HG02571 (cell line): ENCODE measurements around the gene SLC27A5.
"Not testable (repeated sequence)": the region's sequence is repeated elsewhere in the genome, so short reads cannot be mapped to it uniquely, and the experiment has no call there.

ENCODE experiments used
- ATAC-seq: cut with Tn5 transposase; IDR thresholded peaks from one replicate; pipeline ENCODE4 v1.9.1; 2021; ENCODE audit warnings: mild to moderate bottlenecking, moderate library complexity; ENCODE audit not compliant: unreplicated experiment

The SLC27A5 gene

DNA sequence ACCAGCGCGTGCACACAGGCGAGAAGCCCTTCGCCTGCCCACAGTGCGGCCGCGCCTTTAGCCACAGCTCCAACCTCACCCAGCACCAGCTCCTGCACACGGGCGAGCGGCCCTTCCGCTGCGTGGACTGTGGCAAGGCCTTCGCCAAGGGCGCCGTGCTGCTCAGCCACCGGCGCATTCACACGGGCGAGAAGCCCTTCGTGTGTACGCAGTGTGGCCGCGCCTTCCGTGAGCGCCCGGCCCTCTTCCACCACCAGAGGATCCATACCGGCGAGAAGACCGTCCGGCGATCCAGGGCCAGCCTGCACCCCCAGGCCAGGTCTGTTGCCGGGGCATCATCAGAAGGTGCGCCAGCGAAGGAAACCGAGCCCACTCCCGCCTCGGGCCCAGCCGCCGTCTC lies 40.1 kb downstream of the SLC27A5 start:
- no peak for ATAC-seq

DNA sequence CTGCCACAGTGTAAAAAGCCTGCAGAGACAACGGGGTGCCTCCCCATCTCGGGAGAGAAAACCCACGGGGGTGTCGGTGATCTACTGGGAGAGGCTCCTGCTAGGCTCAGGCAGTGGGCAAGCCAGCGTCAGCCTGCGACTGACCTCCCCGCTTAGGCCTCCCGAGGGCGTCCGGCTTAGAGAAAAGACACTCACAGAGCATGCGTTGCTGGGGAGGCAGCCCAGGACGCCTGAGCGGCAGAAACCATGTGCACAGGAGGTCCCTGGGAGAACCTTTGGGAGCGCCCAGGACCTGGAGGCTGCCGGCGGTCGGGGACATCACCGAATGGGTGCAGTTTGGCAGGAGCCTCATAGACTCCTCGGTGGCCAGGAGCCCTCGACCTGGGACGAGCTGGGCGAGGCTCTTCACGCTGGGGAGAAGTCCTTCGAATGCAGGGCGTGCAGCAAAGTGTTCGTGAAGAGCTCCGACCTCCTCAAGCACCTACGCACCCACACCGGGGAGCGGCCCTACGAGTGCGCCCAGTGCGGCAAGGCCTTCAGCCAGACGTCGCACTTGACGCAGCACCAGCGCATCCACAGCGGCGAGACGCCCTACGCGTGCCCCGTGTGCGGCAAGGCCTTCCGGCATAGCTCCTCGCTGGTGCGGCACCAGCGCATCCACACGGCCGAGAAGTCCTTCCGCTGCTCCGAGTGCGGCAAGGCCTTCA lies 40.8 kb downstream of the SLC27A5 start:
- not testable (repeated sequence) for ATAC-seq

DNA sequence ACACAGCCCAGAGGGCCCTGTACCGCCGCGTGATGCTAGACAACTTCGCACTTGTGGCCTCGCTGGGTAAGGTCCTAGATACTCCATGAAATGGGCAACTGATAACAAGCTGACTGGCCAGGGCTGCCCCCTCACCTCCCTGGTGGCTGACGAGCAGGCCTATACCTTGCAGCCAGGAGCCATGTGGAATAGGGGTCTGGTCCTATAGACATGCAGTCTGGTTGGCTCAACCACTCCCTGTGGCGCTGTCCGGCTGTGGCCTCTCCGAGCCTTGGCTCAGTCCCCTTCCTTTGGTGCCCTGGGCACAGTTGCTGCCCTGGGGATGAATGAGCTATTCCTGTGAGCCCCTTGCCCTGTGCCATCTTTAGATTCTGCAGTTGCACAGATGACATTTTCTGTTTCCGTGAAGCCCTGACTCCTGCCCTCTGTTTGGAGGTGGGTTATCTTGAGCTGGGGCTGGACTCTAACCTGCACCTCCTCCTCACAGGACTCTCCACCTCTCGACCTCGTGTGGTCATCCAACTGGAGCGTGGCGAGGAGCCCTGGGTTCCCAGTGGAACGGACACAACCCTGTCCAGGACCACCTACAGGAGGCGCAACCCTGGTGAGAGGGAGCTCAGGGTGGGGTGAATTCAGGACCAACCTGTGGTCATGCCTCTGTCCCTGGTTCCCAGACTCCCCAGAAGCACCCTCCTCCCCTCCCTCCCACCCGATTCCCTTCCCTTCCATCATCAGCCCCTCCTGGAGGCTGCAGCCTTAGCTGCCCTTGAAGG lies 42.4 kb downstream of the SLC27A5 start:
- no peak for ATAC-seq

DNA sequence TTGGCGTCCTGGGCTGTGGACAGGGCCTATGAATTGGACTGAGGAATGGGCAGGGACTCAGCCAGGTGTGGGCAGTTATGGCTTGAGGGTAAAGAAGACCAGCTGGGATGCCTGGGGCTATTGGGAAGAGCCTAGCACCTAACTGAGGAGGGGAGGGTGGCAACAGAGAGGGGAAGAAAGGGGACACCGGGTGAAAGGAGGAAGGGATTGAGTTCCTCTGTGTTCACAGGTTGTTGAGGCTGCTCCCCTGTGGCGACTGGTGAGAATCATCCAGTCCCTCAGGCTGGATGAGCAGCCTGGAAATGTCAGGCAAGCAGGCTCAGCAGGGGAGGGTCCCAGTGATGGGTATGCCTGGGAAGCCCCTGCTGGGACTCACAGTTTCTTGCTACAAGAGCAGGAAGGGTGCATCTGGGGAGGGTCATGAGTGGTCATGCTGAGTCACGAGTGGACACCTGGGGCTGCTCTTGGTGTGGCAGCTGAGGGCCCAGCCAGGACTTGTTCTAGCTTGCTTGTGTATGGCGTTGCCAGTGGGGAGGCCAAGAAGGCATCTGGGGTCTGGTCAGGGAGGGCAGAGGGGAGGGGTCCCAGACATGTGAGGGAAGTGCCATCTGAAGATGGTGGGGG lies 43.5 kb downstream of the SLC27A5 start:
- ATAC-seq, result no peak

DNA sequence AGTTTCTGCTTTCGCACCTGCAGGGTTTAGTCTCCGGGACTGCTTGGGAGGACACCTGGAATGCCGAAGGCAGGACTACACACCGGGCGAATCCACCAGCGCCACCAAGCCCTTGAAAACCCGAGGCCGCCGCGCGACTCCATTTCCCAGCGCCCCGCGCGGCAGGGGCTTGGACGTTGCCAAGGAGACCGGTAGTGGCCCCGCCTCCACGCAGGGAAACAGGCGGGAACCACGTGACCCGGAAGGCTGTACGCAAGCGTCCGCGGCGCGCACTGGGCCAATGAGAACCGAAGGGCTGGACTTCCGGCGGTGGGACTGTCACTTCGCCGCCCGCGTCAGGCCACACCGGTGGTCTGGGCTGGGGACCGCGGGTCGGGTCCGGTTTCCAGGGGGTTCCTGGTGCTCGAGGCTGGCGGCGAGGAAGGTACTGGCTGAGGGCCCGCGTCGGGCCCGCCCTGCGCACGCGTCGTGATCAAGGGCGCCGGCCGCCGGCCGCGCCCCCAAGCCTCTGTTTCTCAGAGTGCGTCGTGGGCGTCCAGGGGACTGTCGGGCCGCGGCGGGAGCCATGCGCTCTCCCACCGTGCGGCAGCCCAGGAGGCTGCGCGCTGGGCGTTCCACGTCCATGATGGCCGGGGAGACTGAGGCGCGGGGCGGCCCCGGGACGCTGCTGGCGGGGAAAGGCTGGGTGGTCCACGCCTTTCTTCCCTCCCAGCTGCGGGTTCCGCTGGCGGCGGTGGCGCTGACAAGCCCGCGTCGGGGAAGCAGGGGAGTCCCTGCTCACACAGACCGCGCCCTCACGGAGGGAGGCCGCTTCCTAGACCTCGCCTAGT lies 44.8 kb downstream of the SLC27A5 start, which contains the start of gene ZNF324:
TSS of gene ZNF324 (plus strand) at position 321 of the 830 bp plus-strand sequence. CDS start 2,106 bp downstream, outside the sequence.
- peak; percentile 94 for ATAC-seq

DNA sequence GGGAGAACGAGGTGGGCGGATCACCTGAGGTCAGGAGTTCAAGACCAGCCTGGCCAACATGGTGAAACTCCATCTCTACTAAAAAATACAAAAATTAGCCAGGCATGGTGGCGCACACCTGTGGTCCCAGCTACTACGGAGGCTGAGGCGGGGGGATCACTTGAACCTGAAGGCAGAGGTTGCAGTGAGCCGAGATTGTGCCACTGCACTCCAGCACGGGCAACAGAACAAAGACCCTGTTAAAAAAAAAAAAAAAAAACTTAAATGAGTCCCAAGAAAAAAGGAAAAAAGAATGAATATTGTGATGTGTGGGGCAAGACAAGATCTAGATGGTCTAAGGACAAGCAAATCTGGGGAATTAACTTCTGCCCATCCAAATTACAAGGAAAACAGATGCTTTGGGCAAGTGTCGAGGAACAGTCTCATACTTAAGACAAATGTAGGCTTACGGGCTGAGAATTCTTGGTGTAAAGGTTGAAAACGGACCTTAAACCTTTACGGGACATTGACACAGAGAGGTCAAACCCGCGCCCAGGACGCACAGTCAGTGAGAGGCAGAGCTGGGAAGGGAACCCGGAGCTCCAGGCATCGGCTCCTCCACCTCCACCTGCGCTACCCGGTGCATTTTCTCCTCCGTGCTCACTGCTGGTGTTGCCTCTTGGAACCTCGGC lies 45.6 kb downstream of the SLC27A5 start:
- ATAC-seq, result peak; percentile 20

DNA sequence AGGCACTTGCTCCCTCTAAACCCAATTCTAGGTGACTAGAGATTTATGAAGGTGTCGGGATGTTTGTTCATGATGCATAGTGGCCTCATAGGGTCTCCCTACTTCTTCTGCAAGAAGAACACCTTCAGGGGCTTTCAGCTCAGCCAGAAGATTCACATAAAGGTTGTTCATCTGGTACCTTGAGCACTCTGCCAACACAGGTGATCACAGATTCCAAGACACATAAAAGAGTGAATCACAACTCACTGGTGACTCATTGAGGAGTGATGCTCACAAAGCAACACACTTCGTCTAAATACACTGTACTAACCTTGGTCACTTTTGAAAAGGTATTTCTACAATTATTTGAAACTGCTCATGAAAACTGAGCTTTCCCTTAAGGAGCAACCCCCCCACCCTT lies 51.8 kb downstream of the SLC27A5 start:
- no peak for ATAC-seq

DNA sequence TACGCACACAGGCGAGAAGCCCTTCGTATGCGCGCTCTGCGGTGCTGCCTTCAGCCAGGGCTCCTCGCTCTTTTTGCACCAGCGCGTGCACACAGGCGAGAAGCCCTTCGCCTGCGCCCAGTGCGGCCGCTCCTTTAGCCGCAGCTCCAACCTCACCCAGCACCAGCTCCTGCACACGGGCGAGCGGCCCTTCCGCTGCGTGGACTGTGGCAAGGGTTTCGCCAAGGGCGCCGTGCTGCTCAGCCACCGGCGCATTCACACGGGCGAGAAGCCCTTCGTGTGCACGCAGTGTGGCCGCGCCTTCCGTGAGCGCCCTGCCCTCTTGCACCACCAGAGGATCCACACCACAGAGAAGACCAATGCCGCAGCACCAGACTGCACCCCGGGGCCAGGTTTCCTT lies 55.7 kb downstream of the SLC27A5 start:
- no peak for ATAC-seq

DNA sequence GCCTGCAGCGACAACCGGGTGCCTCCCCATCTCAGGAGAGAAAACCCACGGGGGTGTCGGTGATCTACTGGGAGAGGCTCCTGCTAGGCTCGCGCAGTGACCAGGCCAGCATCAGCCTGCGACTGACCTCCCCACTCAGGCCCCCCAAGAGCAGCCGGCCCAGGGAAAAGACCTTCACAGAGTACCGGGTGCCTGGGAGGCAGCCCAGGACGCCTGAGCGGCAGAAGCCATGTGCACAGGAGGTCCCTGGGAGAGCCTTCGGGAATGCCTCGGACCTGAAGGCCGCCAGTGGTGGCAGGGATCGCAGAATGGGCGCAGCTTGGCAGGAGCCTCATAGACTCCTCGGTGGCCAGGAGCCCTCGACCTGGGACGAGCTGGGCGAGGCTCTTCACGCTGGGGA lies 56.5 kb downstream of the SLC27A5 start:
- no peak for ATAC-seq

DNA sequence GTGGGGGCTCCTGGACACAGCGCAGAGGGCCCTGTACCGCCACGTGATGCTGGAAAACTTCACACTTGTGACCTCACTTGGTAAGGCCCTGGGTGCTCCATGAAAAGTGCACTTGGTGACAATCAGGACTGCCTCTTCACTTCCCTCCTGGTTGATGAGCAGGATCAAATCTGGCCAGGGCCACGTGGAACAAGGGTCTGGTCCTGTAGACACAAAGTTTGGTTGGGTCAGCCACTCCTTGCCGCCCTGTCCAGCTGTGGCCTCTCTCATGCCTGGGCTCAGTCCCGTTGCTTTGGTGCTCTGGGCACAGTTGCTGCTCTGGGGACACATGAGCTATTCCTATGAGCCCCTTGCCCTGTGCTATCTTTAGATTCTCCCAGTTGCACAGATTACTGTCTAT lies 58.0 kb downstream of the SLC27A5 start:
- no peak for ATAC-seq

DNA sequence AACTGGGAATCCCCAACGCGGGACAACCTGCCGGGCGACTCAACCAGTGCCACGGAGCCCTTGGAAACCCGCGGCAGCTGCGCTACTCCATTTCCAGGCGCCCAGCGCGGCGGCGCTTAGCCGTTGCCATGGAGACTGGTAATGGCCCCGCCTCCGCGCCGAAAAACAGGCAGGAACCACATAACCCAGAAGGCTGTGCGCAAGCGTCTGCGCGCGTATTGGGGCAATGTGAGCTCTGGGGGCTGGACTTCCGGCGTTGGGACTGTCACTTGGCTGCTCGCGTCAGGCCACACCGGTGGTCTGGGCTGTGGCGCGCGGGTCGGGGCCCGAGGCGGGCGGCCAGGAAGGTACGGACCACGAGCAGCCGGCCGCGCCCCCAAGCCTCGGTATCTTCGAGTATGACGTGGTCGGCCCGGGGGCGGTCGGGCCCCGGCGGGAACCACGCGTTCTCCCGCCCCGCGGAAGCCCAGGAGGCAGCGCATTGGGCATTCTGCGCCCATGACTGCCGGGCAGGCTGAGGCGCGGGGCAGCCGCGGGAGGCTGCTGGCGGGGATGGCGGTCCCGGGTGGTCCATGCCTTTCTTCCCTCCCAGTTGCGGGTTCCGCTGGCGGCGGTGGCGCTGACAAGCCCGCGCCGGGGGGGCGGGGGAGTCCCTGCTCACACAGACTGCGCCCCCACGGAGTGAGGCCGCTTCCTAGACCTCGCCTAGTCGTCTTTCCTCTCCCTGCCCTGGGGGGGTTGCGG lies 60.3 kb downstream of the SLC27A5 start, which contains the start of gene ZNF324B:
TSS of gene ZNF324B (plus strand) at position 265 of the 744 bp plus-strand sequence. CDS start 2,080 bp downstream, outside the sequence.
- peak; percentile 90 for ATAC-seq

DNA sequence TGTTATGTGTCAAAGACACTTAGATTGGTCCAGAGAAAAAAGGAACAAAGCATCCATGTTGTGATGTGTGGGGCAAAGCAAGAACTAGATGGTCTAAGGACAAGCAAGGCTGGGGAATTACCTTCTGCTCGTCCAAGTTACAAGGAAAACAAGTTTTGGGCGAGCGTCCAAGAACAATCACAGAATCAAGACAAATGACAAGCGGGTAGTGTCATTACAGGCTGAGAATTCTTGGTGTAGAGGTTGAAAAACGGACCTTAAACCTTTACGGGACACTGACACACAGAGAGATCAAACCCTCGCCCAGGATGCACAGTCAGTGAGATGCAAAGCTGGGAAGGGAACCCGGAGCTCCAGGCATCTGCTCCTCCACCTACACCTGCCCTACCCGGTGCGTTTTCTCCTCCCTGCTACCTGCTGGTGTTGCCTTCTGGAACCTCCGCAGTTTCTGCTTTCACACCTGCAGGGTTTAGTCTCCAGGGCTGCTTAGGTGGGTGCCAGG lies 60.9 kb downstream of the SLC27A5 start:
- no peak for ATAC-seq

DNA sequence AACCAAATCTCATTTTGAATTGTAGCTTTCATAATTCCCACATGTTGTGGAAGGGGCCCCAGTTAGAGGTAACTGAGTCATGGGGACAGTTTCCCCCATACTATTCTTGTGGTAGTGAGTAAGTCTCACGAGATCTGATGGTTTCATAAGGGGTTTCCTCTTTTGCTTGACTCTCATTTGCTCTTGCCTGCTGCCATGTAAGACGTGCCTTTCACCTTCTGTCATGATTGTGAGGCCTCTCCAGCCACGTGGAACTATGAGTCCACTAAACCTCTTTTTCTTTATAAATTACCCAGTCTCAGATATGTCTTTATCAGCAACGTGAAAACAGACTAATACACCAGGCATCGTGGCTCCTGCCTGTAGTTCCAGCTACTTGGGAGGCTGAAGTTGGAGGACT lies 61.8 kb downstream of the SLC27A5 start:
- ATAC-seq, result not testable (repeated sequence)

DNA sequence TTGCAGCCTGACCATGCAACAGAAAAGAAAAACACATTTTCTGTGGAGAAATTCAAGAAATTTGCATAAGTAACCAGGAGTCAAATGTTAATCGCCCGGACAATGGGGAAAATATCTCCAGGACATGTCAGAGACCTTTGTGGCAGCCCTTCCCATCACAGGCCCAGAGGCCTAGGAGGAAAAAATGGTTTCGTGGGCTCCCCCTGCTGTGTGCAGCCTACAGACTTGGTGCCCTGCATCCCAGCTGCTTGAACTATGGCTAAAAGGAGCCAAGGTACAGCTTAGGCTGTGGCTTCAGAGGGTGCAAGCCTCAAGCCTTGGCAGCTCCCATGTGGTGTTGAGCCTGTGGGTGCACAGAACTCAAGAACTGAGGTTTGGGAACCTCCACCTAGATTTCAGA lies 62.9 kb downstream of the SLC27A5 start:
- ATAC-seq, result not testable (repeated sequence)
